DMS 273 (cell line): ENCODE data around the gene TNNT3.

ENCODE experiments used
- DNase-seq: peaks from one replicate; lab custom pipeline; 2025; ENCODE audit not compliant: unreplicated experiment; lab: John Stamatoyannopoulos, UW

The TNNT3 gene

DNA sequence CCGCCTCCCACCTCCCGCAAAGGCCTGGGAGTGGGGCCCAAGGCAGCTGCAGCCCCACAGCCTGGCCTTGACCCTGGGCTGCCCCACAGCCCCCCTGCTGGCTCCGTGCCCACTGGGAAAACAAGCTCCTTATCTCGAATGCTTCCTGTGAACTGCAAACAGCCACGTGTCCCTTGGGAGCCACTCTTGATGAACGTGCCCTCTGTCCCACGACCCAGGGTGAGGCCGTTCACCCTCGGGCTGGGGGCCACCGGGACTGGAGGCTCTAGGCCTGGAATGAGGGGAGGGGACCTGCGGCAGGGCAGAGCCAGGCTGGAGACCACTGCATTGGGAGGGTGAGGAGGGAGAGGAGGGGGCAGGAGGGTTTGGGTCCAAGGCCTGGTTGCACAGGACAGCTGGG is 68.7 kb downstream of the TNNT3 start:
- no peak for DNase-seq
